HG03460 (cell line): ENCODE results near the gene HEXIM1.

Experiments
- ATAC-seq: cut with Tn5 transposase; IDR thresholded peaks from one replicate; pipeline ENCODE4 v1.9.1; 2021; ENCODE audit not compliant: unreplicated experiment

Gene HEXIM1

DNA sequence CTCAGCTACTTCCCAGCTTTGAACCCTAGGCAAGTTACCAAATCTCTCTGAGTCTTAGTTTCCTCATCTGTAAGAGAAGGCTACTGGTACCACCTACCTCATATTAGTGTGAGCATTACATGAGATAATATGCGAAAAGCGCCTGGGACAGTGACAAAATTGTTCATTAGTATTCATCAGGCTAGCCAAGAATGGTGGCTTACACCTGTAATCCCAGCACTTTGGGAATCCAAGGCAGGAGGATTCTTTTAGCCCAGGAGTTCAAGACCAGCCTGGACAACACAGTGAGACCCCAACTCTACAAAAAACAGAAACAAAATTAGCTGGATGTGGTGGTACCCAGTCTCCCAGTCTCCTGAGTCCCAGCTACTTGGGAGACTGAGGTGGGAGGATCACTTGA, 19.3 kb upstream of the HEXIM1 start:
- ATAC-seq: no peak

DNA sequence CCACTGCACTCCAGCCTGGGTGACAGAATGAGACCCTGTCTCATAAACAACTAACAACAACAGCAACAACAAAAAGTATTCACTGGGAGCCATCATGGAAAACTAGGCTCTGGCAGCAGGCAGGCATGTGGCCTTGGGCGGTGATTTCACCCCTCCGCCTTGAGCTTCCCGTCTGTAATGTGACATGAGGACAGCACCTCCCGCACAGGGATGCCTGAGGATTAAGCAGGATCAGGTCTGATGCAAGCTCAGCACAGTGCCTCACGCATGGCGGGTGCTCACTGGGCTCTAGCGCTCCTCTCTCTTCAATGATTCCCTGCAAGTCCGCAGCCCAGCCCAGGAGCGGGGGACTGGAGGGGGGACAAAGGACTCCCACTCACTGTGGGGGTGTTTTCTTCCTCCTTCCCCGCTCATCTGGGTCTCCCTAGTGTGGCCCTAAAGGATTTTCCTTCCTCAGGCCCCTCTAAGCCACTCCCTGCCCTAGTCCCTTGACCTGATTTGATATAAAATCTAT, 18.8 kb upstream of the HEXIM1 start:
- ATAC-seq: no peak

DNA sequence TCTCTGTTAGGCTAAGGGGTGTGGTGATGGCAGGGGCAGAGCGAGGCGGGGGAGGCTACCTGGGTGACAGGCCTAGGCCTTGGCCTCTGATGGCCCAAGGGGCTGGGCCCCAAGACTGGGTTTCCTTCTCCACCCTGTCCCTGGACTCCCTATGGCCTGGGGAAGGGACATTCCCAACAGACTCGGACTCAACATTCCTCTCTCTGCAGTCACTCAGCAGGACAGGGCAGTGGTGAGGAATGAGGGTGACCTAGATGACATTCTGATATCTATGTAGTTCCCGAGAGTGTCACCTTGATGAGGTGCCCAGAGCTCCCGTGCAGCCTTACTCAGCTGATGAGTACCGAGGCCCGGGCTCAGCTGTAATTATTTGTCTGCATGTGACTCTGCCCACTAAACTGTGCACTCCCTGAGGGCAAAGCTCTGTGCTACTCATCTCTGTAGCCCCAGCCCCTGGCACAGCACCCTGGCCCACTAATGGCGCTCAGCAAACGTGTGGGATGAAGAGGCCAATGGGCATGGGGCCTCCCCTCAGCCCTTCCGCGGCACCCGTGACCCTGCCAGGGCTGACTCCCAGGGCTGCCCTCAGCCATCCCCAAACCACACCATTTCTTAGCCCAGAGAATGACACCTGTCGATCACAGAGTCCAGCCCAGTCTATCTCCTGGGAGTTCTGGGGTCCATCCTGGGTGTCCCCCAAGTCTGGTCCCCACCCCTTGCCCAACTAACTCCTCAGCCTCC, 18.2 kb upstream of the HEXIM1 start:
- no peak for ATAC-seq

DNA sequence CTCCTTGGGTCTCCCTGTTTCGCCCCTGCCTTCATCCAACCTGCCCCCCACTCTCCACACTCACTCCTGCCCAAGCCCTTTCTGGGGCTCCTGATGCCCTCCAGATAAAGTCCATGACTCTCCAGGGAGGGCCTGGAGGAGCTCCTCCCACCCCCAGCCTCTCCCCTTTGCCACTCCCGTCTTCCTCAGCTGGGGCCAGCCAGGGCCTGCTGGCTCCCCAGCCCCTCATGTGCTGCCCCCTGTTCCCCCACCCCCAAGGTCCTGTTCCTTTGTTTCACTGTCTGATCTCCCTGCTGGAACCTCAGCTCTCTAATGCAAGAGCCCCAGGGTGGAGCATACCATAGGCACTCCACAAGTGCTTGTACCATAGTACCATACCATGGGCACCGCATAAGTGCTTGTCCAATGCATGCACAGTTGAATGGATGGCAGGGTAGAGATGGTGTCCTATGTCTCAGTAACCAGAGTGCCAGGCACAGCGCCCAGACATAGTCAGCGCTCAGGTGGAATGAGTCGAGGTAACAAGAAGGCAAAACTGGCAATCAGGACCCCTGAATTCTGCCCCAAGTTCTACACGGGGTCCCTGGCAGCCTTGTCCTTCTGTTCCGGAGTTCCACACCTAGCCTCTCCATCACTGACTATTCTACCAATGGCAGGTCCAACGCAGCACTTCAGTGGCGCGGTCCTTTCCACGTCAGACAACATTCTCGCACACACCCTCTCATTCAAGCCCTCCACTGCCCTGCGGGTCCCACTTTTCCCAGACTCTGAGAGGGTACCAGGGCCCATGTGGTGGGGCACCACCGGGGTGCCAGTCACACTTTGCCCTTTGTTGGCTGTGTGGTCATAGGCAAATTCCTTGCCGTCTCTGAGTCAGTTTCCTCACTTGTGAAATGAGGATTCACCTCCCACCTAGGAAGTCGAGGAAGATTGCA, 17.3 kb upstream of the HEXIM1 start:
- ATAC-seq: no peak

DNA sequence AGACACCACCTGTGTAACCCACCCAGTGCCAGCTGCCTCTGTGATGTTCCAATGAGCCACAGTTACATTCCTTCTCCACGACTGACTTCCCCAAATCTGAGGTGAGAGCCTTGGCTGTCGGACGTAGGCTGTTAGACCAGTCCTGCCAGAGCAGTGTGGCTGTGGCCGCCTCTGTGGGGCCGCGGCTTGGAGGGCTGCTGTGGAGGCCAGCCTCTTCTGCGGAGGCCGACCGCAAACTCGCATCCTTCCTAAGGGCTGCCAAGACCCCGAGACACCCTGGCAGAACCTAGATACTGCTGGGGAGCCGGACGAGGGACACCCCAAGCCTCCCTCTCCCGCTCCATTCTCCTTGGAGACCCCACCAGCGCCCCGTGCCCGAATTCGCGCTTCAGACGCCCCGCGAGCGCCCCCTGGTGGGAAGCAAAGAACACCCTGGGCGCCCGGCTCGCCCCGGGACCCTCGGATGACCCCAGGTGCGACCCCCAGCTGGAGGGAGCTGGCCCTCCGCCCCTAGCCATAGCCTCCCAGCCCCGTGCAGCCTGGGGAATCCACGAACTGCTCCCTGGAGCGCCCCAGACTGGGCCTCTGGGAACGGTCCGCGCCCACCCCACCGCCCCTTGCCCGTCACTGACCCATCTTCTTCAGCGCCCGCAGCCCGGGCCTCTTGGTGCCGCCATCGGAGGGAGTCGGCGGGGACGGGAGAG, 16.5 kb upstream of the HEXIM1 start:
- ATAC-seq: no peak

DNA sequence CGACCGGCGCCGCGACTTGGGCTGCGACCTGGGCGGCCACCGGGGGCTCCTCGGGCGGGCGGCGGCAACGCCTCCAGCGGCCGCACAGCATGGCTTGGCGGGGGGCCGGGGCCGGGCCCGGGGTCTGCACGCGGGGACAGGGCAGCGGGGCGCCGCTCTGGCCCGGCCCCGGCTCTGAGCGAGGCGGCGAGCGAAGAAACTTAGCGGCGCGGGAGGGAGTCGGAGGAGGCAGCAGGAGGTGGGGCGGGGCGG, 16.0 kb upstream of the HEXIM1 start, which contains the start of gene PLCD3:
TSS of gene PLCD3 (minus strand) at position 196 of the 252 bp plus-strand sequence. CDS start at position 91, 105 bp downstream.
- no peak for ATAC-seq

DNA sequence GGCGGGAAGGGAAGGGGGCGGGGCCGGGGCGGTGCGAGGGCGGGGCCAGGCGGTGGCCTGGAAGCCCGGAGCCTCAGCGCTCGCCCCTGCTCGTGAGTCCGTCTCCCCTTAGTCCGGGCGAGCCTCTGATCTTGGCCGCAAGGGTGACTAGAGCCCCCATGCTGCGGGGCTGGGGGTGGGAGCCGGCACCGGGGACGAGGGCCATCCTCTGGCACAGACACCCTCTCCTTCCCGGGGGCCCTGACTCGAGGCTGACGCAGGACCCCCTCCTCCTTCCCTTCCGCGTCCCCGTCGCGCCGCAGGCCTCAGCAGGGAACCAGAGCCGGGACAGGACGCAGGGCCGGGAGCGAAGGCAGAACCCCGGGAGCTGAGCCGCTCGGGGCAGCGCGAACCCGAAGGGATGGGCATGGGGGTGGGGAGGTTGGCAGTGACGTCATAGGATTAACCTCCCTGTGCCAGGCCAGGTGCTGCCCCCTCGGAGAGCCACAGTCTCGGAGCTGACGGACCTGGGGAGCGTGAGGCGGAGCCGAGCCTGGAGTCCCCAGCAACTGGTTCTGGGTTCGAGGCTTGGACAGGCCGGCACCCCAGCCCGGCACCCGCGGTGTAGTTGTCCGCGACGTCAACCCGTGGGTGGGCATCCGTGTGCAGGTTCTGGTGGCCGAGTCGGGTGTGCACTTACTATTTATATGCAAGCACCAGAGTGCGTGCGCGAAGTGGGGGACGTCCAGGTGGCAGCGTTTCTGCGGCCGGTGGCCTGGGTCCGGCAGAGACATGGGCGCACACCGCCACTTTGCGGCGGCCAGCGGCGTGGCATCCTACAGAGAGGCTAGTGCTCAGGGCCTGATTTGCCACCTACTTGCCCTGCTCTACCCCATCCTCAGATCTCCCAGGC, 15.5 kb upstream of the HEXIM1 start:
- no peak for ATAC-seq

DNA sequence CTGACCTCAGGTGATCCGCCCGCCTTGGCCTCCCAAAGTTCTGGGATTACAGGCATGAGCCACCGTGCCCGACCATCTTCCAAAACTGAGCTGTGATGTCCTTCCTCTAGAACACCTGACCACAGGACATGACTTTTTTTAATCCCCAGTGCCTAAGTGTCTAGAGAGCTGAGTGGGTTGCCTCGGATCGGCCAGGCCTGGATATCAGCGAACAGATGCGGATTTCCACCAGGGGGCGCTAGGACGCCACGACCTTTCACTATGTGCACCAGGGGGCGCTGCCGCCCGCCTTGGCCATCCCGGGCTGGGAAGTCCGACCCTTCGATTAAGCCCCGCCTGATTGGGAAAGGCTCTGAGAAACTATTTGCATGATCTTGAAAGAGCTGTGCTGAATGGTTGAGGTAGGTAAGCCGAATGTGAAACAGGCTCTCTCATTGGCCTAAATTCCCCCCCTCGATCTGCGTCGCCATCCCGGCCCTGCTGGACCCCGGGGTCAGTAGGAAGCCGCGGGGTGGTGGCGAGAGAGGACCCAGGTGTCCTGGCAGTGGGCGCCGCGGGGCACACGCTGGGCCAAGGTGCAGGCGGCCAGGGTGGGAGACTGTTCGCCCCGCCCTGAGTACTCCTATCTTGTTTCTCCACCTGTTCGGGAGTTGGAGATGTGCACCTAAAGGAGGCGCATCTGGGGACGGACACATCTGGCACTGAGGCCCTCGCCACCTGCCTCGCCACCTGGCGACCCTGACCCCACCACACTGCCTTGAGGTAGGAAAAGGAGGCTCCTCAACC, 12.9 kb upstream of the HEXIM1 start, which contains the start of gene ACBD4:
TSS of gene ACBD4 (plus strand) at position 496 of the 786 bp plus-strand sequence. CDS start 458 bp downstream, outside the sequence.
- ATAC-seq: peak; percentile 64

DNA sequence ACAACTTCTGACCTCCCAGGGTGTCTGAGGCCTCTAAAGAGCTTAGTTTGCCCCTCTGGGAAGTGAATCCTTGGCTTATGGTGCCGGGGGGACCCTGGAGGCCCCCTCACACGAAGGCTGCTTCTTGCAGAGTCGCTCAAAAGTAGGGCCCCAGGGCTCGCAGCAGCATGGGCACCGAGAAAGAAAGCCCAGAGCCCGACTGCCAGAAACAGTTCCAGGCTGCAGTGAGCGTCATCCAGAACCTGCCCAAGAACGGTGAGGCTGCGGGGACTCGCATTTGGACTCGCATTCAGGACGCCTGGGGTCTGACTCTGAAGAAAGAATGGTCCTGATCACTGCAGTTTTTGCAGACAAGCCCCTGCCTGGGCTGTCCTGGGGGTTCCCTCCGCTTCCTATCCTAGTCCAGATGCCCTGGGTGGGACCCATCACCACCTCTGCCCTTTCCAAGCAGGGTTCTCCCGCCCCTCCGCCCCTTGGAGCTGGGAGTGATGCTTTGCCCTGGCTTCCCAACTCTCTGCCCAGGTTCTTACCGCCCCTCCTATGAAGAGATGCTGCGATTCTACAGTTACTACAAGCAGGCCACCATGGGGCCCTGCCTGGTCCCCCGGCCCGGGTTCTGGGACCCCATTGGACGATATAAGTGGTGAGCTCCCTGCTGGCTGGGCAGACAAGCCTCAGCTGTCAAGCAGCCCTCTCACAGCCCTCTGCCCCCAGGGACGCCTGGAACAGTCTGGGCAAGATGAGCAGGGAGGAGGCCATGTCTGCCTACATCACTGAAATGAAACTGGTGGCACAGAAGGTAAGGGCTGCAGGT, 12.1 kb upstream of the HEXIM1 start:
- no peak for ATAC-seq

DNA sequence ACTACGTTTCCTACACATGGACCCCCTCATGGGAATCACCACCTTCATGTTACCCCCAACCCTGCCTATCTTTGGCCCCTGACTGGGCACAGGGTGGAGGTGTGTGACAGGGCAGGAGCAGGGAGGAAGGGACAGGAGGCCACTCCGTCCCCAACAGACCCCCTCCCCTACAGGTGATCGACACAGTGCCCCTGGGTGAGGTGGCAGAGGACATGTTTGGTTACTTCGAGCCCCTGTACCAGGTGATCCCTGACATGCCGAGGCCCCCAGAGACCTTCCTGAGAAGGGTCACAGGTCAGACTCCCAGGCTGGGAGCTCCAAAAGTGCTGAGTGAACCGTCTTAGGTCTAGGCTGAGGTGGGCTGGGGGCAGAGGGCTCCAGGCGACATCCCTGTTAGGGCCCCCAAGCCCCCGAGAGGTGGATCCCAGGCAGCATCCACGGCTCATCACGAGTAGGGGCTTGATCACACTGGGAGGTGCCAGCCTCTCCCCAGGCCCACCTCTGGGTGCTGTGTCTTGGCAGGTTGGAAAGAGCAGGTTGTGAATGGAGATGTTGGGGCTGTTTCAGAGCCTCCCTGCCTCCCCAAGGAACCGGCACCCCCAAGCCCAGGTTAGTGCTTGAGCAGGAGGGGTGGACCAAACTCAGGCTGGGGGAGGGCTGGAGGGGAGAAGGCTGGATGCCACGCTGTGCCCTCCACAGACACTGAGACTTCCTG, 11.3 kb upstream of the HEXIM1 start:
- no peak for ATAC-seq

DNA sequence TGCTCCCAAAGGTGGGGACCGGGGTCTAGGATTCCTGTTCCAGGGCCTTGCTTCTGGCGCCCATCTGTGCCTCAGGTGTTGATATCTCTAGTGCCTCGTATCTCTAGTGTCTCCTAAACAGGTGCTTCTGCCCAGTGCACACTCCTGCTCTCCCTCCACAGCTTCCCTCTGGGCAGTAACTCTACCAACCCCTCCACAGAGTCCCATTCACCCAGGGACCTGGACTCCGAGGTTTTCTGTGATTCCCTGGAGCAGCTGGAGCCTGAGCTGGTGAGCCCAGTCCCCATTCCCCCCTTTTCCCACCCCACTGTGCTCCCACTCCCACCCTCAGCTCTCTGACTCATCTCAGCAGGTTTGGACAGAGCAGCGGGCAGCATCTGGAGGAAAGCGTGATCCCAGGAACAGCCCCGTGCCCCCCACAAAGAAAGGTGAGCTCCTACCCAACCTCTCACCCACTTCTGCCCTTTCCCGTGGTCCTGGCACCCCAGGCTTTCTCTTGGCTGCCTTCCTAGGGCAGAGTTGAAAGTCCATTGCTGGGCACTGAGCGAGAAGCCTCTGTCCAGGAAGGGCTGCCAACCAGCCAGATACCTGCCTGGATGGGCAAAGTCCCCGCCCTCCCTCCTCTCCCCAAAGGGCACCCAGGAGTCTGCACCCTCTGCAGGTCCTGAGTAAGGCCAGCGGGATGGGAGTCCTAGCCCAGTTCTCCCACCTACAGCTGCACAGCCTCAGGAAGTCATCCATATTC, 10.5 kb upstream of the HEXIM1 start:
- ATAC-seq: no peak

DNA sequence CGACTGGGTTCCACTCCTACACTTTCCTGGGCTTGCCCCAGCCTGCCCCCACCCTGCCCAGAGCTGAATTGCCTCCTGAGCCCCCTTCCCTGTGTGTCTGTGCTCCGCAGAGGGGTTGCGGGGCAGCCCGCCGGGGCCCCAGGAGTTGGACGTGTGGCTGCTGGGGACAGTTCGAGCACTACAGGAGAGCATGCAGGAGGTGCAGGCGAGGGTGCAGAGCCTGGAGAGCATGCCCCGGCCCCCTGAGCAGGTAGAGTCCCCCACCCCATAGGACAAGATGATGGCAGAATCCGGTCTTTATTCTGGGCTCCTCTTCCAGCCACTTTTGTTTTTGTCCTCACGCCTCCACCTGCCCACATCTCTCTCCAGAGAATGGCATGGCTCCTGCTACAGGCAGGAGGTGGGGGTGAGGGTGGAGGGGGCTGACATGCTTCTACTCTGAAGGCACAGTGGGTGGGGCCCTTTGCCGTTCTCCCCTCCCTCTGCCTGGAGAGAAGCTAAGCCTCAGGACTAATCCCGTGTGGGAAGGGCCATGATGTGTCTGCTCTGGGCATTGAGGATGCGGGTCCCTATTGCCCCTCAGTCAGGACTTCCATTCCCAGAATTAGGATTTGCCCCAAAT, 9.3 kb upstream of the HEXIM1 start:
- ATAC-seq: no peak

DNA sequence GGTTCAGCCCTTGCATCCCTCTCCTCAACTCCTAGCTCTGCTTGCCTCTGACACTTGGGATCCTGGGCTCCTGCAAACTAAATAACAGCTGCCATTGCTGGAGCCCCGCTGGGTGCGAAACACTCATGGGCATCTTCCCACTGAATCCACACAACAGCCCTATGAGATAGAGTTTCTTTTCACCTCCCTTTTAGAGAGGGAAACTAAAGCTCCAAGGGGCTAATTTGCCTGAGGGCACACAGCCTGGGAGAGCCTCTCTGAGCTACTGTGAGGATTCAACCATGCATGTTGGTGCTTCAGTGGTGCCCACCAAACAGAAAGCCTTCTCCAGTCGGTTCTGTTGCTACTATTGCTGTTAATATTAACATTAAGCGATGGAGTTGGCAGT, 8.7 kb upstream of the HEXIM1 start:
- ATAC-seq: no peak

DNA sequence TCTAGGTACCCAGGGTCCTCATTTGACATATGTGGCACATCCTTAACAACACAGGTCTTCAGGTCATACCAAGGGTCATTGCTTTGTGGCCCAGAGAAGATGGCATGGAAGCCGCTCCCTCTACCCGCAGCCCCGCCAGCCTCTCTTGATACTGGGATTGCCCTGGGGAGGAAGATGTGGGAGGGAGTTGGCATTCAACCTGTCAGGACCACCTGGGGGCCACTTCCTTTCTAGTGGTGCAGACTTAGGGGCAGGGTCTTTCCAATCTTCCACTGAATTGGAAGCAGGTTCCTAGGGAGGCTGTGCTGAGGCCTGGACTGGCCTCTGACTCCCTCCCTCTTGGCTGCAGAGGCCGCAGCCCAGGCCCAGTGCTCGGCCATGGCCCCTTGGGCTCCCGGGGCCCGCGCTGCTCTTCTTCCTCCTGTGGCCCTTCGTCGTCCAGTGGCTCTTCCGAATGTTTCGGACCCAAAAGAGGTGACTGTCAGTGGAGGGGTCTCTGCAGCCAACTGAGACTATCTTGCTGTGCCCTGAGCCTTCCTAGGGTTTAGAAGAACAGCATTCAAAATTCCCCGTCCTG, 5.1 kb upstream of the HEXIM1 start:
- ATAC-seq: no peak

DNA sequence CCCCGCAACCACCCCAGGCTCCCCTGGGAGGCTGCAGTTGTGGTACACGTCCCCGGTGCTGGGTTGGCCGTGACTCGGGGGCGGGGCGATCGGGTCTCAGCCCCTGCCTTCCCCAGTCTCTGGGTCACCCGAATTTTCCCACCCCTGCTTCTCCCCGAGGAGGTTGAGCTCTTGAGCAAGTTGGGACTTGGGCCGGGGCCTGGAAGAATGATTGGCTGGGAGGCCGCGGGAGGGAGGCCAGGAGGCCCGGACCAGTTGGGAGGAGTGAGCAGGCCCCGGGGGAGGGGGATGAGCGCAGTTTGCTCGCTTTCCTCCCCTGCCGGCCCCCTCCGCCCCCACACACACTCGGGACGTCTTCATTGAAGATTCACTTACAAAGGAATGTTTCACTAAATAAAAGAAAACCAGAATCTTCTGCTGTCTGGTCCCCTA, 4.5 kb upstream of the HEXIM1 start:
- ATAC-seq: no peak

DNA sequence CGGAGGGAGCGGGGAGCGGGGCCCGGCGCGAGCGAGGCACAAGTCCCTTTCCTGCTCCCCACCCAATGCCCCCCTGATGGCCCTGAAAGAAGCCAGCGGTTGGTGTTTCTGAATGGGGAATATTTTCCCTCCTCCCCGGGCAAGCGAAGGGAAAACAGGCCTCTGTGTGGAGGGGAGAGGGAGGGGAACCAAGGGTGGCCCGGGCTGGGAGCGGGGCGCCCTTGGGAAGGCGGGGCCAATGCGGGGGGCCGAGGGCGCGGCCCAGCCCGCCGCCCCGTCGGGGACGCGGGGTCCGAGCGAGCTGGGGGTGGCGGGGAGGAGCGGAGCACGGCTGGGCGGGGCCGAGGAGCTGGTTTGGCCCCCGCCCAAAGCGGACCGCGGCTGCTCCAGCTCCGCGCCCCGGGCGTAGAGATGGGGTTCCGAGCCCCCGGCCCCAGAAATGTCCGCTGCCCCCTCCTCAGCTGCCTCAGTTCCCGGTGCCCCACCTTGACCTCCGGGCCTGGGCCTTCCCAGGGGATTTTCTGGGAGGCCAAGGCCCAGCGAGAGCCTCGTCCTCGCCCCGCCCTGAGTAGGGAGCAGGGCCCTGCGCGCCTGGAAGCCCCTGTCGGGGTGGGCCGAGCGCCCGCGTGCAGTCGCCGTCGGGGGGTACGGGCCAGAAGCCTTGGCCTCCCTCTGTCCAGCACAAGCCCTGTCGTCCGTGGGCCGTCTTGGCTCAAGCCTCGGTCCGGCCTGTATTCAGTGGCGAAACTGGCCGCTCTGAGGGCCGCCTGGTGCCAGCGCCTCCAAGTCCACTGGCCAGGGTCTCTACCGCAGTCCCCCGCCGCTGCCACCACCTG, 3.9 kb upstream of the HEXIM1 start:
- ATAC-seq: no peak
